Measurements from ENCODE around the gene RIMS4.
"Not testable (repeated sequence)": the region's sequence is repeated elsewhere in the genome, so short reads cannot be mapped to it uniquely, and the experiment has no call there.

The RIMS4 gene

GRCh38 chr20:44795836-44796235, 14.5 kb downstream of the RIMS4 start:
- no peak for DNase-seq (ENCODE audit: low spot score)

GRCh38 chr20:44792796-44793195, 17.6 kb downstream of the RIMS4 start:
- DNase-seq (ENCODE audit: low spot score): no peak

GRCh38 chr20:44790638-44791393, 19.5 kb downstream of the RIMS4 start:
- no peak for DNase-seq (ENCODE audit: low spot score)

GRCh38 chr20:44788706-44789456, 21.5 kb downstream of the RIMS4 start:
- DNase-seq (ENCODE audit: low spot score): no peak

- DNase-seq (ENCODE audit: low spot score): no peak
Observed at GRCh38 chr20:44787299-44787698, 23.0 kb downstream of the RIMS4 start.

- DNase-seq (ENCODE audit: low spot score): no peak
Observed at GRCh38 chr20:44785768-44786167, 24.6 kb downstream of the RIMS4 start.

GRCh38 chr20:44784688-44785087, 25.7 kb downstream of the RIMS4 start:
- DNase-seq (ENCODE audit: low spot score): no peak

- no peak for DNase-seq (ENCODE audit: low spot score)
Observed at GRCh38 chr20:44781791-44782190, 28.6 kb downstream of the RIMS4 start.

GRCh38 chr20:44781118-44781517, 29.2 kb downstream of the RIMS4 start:
- no peak for DNase-seq (ENCODE audit: low spot score)

- DNase-seq (ENCODE audit: low spot score): peak; percentile 34
Observed at GRCh38 chr20:44780226-44780625, 30.1 kb downstream of the RIMS4 start.

- no peak for DNase-seq (ENCODE audit: low spot score)
Observed at GRCh38 chr20:44776980-44777379, 33.4 kb downstream of the RIMS4 start.

- no peak for DNase-seq (ENCODE audit: low spot score)
Observed at GRCh38 chr20:44773070-44773829, 37.1 kb downstream of the RIMS4 start.

- DNase-seq (ENCODE audit: low spot score): no peak
Observed at GRCh38 chr20:44772636-44773035, 37.7 kb downstream of the RIMS4 start.

- no peak for DNase-seq (ENCODE audit: low spot score)
Observed at GRCh38 chr20:44771172-44771535, 39.2 kb downstream of the RIMS4 start.

- no peak for DNase-seq (ENCODE audit: low spot score)
Observed at GRCh38 chr20:44770484-44771171, 39.7 kb downstream of the RIMS4 start.

- no peak for DNase-seq (ENCODE audit: low spot score)
Observed at GRCh38 chr20:44769481-44769863, 40.9 kb downstream of the RIMS4 start.

- no peak for DNase-seq (ENCODE audit: low spot score)
Observed at GRCh38 chr20:44768854-44769480, 41.4 kb downstream of the RIMS4 start.

GRCh38 chr20:44768256-44768655, 42.1 kb downstream of the RIMS4 start:
- no peak for DNase-seq (ENCODE audit: low spot score)

- DNase-seq (ENCODE audit: low spot score): no peak
Observed at GRCh38 chr20:44765701-44766347, 44.5 kb downstream of the RIMS4 start.

GRCh38 chr20:44765091-44765490, 45.3 kb downstream of the RIMS4 start:
- no peak for DNase-seq (ENCODE audit: low spot score)

GRCh38 chr20:44763798-44764197, 46.5 kb downstream of the RIMS4 start:
- DNase-seq (ENCODE audit: low spot score): not testable (repeated sequence)

Measured in hepatic stellate cell (primary cell).